ENCODE data around the gene CDK3.
A peak's percentile ranks its signal among the peaks of the same experiment; 100 is the strongest.
"Not testable (repeated sequence)": the region's sequence is repeated elsewhere in the genome, so short reads cannot be mapped to it uniquely, and the experiment has no call there.

The CDK3 gene

GRCh38 chr17:76017481-76018339 lies 17.1 kb downstream of the CDK3 start:
- DNase-seq = no peak

GRCh38 chr17:76018340-76018680 lies 17.7 kb downstream of the CDK3 start:
- DNase-seq = no peak

- no peak for DNase-seq
Measured at GRCh38 chr17:76018801-76019200, 18.1 kb downstream of the CDK3 start.

- no peak for DNase-seq
Measured at GRCh38 chr17:76019833-76020467, 19.3 kb downstream of the CDK3 start.

- no peak for DNase-seq
Measured at GRCh38 chr17:76022285-76022684, 21.6 kb downstream of the CDK3 start.

- no peak for DNase-seq
Measured at GRCh38 chr17:76022973-76023899, 22.6 kb downstream of the CDK3 start.

- DNase-seq = no peak
Measured at GRCh38 chr17:76023900-76024237, 23.2 kb downstream of the CDK3 start.

- DNase-seq = no peak
Measured at GRCh38 chr17:76024353-76024752, 23.7 kb downstream of the CDK3 start.

- DNase-seq = no peak
Measured at GRCh38 chr17:76025294-76025693, 24.6 kb downstream of the CDK3 start.

- no peak for DNase-seq
Measured at GRCh38 chr17:76026714-76027158, 26.1 kb downstream of the CDK3 start.

GRCh38 chr17:76027159-76027839 lies 26.6 kb downstream of the CDK3 start, which contains the start of gene EVPL:
EVPL (minus strand) TSS chr17:76027306; CDS start chr17:76027198, 108 bp downstream.
- DNase-seq = peak; percentile 79

GRCh38 chr17:76032073-76032779 lies 31.6 kb downstream of the CDK3 start:
- DNase-seq = no peak

- no peak for DNase-seq
Measured at GRCh38 chr17:76032780-76033108, 32.1 kb downstream of the CDK3 start.

GRCh38 chr17:76033139-76033538 lies 32.5 kb downstream of the CDK3 start:
- DNase-seq = no peak

GRCh38 chr17:76034428-76035350 lies 34.0 kb downstream of the CDK3 start:
- DNase-seq = no peak

- no peak for DNase-seq
Measured at GRCh38 chr17:76036497-76037261, 36.0 kb downstream of the CDK3 start.

- DNase-seq = no peak
Measured at GRCh38 chr17:76038050-76038449, 37.4 kb downstream of the CDK3 start.

- no peak for DNase-seq
Measured at GRCh38 chr17:76039121-76039520, 38.5 kb downstream of the CDK3 start.

GRCh38 chr17:76040376-76040775 lies 39.7 kb downstream of the CDK3 start:
- no peak for DNase-seq

- DNase-seq = not testable (repeated sequence)
Measured at GRCh38 chr17:76042868-76043267, 42.2 kb downstream of the CDK3 start.
